Vagina (tissue), 2 donors: ENCODE data around the gene ANKRD10. TPM values are rescaled to one million over a fixed set of nuclear protein-coding genes. Genes with fewer than 3 reads are reported as not detected.
A peak's percentile ranks its signal among the peaks of the same experiment; 100 is the strongest.
"Not testable (repeated sequence)": the region's sequence is repeated elsewhere in the genome, so short reads cannot be mapped to it uniquely, and the experiment has no call there.

Source experiments
- DNase-seq, 2 donors: peaks; one replicate each; pipeline ENCODE4 v3.0.0-alpha.2; 2017; ENCODE audit errors: extremely low spot score in 2 of 2
- H3K27ac ChIP-seq: fragments of 200-600 bp; sonication (generic); one replicate; pipeline ENCODE4 v1.5.1; 2019
- H3K27me3 ChIP-seq: fragments of 200-600 bp; sonication (generic); one replicate; pipeline ENCODE4 v1.5.1; 2019
- H3K36me3 ChIP-seq, 2 donors: fragments of 200-600 bp; sonication (generic); one replicate each; pipeline ENCODE4 v1.5.1; 2017 to 2019
- H3K4me1 ChIP-seq: fragments of 200-600 bp; sonication (generic); one replicate; pipeline ENCODE4 v1.5.1; 2019
- H3K4me3 ChIP-seq, 2 donors: fragments of 200-600 bp; sonication (generic); 1 replicate in 1 of 2; 2 replicates in 1 of 2; pipeline ENCODE4 v1.5.1; 2016 to 2019
- H3K9me3 ChIP-seq: fragments of 200-600 bp; sonication (generic); one replicate; pipeline ENCODE4 v1.5.1; 2019
- POLR2A ChIP-seq, 2 donors: fragments of 450-650 bp; IDR thresholded peaks; one replicate each; pipeline ENCODE4 v1.6.1; 2017; ENCODE audit warnings: antibody characterized with exemption in 2 of 2, mild to moderate bottlenecking in 2 of 2, moderate library complexity in 2 of 2
- POLR2AphosphoS5 ChIP-seq, 2 donors: sonication (generic); formaldehyde crosslinking; IDR thresholded peaks; one replicate each; pipeline ENCODE4 v1.9.0; 2017; ENCODE audit warnings: antibody characterized with exemption in 2 of 2, mild to moderate bottlenecking in 2 of 2, low read depth in 1 of 2; ENCODE audit not compliant: insufficient read depth in 1 of 2
- intact Hi-C: fragments of 100-400 bp; cut with DNase I; formaldehyde crosslinking; loops from one replicate; pipeline ENCODE4 v1.15.1; 2023
- total RNA-seq: library from RNA; depleted of rRNA; stranded (reverse); fragments of >200 nt; gene quantifications from one replicate; pipeline ENCODE4 v1.2.3, GENCODE V29; 2016
- TF ChIP-seq, protein P1 (sequence below), 3 experiments: fragments of 450-650 bp in 2 of 3; fragments of 200-600 bp in 1 of 3; sonication (generic) in 1 of 3; IDR thresholded peaks; one replicate each; pipeline ENCODE4 v1.5.1; 2017 to 2019; ENCODE audit warnings: antibody characterized with exemption in 3 of 3, mild to moderate bottlenecking in 2 of 3, moderate library complexity in 2 of 3

Gene ANKRD10
- total RNA-seq, 1 donor from 2014 or later = 114 TPM

DNA sequence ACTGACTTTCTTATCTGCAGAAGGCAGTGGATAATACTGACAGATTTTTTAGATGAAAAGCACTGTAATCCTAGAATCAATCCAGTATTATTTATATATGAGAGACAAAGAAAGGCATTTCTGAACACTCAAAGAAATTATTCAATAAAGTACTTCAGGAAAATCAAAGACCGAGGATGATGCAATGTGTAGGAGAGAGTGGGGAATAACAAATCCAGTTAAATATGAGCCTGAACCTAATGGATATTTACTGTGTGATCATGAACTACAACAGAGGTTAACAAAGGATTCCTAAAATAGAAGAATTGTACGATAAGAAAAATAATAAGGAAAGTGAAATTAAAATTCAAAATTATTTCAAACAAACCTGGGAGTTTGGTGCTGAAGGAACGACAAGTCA is 69.3 kb downstream of the ANKRD10 start:
- no peak overlapping the region for H3K4me3 ChIP-seq
- no peak overlapping the region for H3K27ac ChIP-seq
- H3K36me3 ChIP-seq = no peaks in the 10 kb centered on the region
- no peaks in the 10 kb centered on the region for H3K27me3 ChIP-seq
- TF ChIP-seq, protein P1, sequence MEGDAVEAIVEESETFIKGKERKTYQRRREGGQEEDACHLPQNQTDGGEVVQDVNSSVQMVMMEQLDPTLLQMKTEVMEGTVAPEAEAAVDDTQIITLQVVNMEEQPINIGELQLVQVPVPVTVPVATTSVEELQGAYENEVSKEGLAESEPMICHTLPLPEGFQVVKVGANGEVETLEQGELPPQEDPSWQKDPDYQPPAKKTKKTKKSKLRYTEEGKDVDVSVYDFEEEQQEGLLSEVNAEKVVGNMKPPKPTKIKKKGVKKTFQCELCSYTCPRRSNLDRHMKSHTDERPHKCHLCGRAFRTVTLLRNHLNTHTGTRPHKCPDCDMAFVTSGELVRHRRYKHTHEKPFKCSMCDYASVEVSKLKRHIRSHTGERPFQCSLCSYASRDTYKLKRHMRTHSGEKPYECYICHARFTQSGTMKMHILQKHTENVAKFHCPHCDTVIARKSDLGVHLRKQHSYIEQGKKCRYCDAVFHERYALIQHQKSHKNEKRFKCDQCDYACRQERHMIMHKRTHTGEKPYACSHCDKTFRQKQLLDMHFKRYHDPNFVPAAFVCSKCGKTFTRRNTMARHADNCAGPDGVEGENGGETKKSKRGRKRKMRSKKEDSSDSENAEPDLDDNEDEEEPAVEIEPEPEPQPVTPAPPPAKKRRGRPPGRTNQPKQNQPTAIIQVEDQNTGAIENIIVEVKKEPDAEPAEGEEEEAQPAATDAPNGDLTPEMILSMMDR (IDR thresholded peaks at IDR 0.05) = no peak
- TF ChIP-seq POLR2A (IDR thresholded peaks at IDR 0.05) (no peak), POLR2AphosphoS5 (IDR thresholded peaks at IDR 0.05; ENCODE audit: insufficient read depth in 1 of 2, low read depth in 1 of 2) (no peak)
- no peak for DNase-seq
- no peaks in the 10 kb centered on the region for H3K4me1 ChIP-seq
- intact Hi-C loops = no loop called here
- H3K9me3 ChIP-seq = no peaks in the 10 kb centered on the region

DNA sequence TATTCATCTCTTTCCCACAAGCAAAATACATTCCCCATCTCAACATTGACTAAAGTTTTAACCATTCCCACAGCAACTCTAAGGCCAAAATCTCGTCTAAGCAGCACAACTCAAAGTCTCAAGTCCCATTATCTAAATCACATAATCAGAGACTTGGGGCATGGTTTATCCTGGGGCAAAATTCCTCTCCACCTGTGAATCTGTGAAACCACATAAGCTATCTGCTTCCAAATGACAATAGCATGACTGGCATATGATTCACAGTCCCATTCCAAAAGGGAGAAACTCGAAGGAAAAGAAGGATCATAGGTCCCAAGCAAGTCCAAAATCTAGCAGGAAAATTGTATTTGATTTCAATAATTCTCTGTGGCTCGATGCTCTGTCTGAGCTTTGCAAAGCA is 73.0 kb downstream of the ANKRD10 start:
- DNase-seq = no peak
- H3K9me3 ChIP-seq = no peaks in the 10 kb centered on the region
- no peaks in the 10 kb centered on the region for H3K36me3 ChIP-seq
- H3K4me1 ChIP-seq = no peaks in the 10 kb centered on the region
- TF ChIP-seq POLR2A (IDR thresholded peaks at IDR 0.05) (no peak), POLR2AphosphoS5 (IDR thresholded peaks at IDR 0.05; ENCODE audit: insufficient read depth in 1 of 2, low read depth in 1 of 2) (no peak)
- TF ChIP-seq, protein P1 (IDR thresholded peaks at IDR 0.05) = no peak
- intact Hi-C loops = no loop called here
- no peak overlapping the region for H3K4me3 ChIP-seq
- H3K27ac ChIP-seq = no peak overlapping the region
- no peaks in the 10 kb centered on the region for H3K27me3 ChIP-seq

DNA sequence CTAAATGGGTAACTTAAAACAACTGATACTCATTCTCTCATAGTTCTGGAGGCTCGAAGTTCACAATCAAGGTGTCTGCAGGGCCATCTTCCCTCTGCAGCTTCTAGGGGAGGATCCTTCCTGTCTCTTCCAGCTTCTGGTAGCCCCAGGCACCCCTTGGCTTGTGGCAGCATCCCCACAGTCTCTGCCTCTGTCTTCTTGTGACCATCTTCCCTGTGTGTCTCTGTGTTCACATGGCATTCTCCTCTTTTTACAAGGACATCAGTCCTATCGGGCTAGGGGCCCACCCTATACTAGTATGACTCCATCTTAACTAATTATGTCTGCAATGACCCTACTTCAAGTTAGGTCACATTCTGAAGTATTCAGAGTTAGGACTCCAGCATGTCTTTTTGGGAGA is 73.5 kb downstream of the ANKRD10 start:
- Histone ChIP-seq H3K27me3 (no peaks in the 10 kb centered on the region), H3K27ac (no peak overlapping the region)

DNA sequence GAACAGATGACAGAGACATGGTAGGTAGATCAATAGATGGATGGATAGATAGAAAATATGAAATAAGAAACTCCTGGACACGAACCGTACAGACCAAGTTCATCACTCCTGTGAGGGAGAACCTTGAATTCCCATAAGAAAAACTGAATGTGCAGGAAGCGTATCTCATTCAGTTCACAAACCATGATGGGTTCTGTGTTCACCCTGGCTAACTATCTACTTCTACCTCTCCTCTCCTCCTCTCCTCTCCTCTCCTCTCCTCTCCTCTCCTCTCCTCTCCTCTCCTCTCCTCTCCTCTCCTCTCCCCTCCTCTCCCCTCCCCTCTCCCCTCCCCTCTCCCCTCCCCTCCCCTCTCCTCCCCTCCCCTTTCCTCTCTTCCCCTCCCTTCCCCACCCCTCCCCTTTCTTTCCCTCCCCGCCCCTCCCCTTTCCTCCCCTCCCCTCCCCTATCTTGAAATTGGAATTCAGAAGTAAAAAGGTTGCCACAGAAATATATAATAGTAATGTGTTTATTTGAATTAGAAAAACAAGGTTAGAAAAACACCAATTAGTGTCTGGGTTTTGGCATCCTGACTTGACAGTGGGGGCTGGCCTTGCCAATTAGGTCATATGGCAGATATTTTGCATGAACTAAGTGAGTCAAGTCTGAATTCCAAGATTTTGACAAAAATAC is 75.9 kb downstream of the ANKRD10 start:
- H3K4me1 ChIP-seq = no peaks in the 10 kb centered on the region

More for the DNA sequence above, 73.5 kb downstream of the ANKRD10 start:
- Histone ChIP-seq H3K4me1 (no peaks in the 10 kb centered on the region), H3K36me3 (no peaks in the 10 kb centered on the region), H3K9me3 (no peaks in the 10 kb centered on the region), H3K4me3 (no peak overlapping the region)
- intact Hi-C loops = no loop called here
- DNase-seq = peak in 1 of 2 donors; percentile 56
- TF ChIP-seq, protein P1 (IDR thresholded peaks at IDR 0.05) = no peak
- no peak for TF ChIP-seq POLR2AphosphoS5 (IDR thresholded peaks at IDR 0.05; ENCODE audit: insufficient read depth in 1 of 2, low read depth in 1 of 2)
- TF ChIP-seq POLR2A (IDR thresholded peaks at IDR 0.05) = no peak

DNA sequence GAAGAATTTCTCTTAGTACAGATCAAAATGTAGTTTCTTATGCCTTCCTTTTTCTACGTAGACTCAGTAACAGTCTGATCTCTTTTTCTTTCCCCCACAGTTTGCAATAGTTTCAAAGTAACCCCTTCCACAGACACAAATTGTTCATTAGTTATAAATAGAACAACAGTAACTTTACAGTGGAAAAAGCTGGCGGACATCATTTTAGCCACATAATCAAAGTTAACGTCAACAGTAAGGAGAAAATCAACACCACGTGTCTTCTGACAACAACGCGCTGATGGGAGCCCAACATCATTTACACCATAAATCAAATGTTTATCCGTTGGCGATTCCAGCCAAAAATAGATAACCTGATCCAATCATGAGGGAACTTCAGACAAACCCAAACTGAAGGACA is 76.8 kb downstream of the ANKRD10 start:
- no peaks in the 10 kb centered on the region for H3K27me3 ChIP-seq
- no peaks in the 10 kb centered on the region for H3K36me3 ChIP-seq
- DNase-seq = no peak
- H3K9me3 ChIP-seq = no peaks in the 10 kb centered on the region
- intact Hi-C loops = no loop called here
- no peak overlapping the region for H3K4me3 ChIP-seq
- TF ChIP-seq POLR2AphosphoS5 (IDR thresholded peaks at IDR 0.05; ENCODE audit: insufficient read depth in 1 of 2, low read depth in 1 of 2) = no peak
- TF ChIP-seq, protein P1 (IDR thresholded peaks at IDR 0.05) = no peak
- no peak for TF ChIP-seq POLR2A (IDR thresholded peaks at IDR 0.05)
- H3K4me1 ChIP-seq = no peaks in the 10 kb centered on the region
- H3K27ac ChIP-seq = no peak overlapping the region

More for the DNA sequence above, 75.9 kb downstream of the ANKRD10 start:
- no peaks in the 10 kb centered on the region for H3K27me3 ChIP-seq
- TF ChIP-seq POLR2AphosphoS5 (IDR thresholded peaks at IDR 0.05; ENCODE audit: insufficient read depth in 1 of 2, low read depth in 1 of 2) (no peak), POLR2A (IDR thresholded peaks at IDR 0.05) (no peak)
- TF ChIP-seq, protein P1 (IDR thresholded peaks at IDR 0.05) = no peak
- intact Hi-C loops = no loop called here
- no peak for DNase-seq
- H3K4me3 ChIP-seq = no peak overlapping the region
- no peak overlapping the region for H3K27ac ChIP-seq
- H3K36me3 ChIP-seq = no peaks in the 10 kb centered on the region
- no peaks in the 10 kb centered on the region for H3K9me3 ChIP-seq

DNA sequence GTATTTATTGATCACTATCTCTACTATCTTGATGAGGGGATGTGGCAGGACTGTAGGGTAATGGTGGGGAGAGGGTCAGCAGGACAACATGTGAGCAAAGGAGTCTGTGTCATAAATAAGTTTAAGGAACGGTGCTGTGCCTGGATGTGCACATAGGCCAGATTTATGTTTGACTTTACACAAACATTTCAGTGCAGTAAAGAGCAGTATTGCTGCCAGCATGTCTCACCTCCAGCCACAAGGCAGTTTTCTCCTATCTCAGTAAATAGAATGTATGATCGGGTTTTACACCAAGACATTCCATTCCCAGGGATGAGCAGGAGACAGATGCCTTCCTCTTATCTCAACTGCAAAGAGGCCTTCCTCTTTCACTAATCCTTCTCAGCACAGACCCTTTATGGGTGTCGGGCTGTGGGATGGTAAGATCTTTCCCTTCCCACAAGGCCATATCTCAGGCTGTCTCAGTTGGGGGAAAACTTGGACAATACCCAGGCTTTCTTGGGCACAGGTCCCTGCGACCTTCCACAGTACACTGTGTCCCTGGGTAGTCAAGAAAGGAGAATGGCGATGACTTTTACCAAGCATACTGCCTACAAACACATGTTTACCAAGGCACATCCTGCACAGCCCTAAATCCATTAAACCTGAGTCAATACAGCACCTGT is 77.3 kb downstream of the ANKRD10 start:
- H3K27me3 ChIP-seq, H3K27ac ChIP-seq, H3K4me1 ChIP-seq, H3K36me3 ChIP-seq, H3K9me3 ChIP-seq, H3K4me3 ChIP-seq, intact Hi-C loops: not testable (repeated sequence)
- DNase-seq = peak in 1 of 2 donors; percentile 27
